ENCODE data around the gene KLF13. TPM values are rescaled to one million over a fixed set of nuclear protein-coding genes. Genes with fewer than 3 reads are reported as not detected.

KLF13 gene
- total RNA-seq, 1 experiment from 2014 or later: 78.6 TPM

GRCh38 chr15:31369727-31370126, 43.1 kb downstream of the KLF13 start:
- Histone ChIP-seq H3K9me3 (ENCODE audit: control insufficient read depth, insufficient read depth, low read depth, low read length) (no peaks in the 10 kb centered on the region), H3K27ac (ENCODE audit: low read length) (no peak overlapping the region), H3K36me3 (ENCODE audit: control insufficient read depth, insufficient read depth, low read length) (no peaks in the 10 kb centered on the region), H3K4me1 (ENCODE audit: control insufficient read depth, insufficient read depth, low read length) (no peaks in the 10 kb centered on the region), H3K27me3 (ENCODE audit: control insufficient read depth, insufficient read depth, low read length) (no peaks in the 10 kb centered on the region), H3K4me3 (ENCODE audit: low read depth in 2 of 2, low read length in 2 of 2) (no peak overlapping the region)
- CTCF ChIA-PET: no interaction called here
- no TSS peak for BruUV-seq (replicated peaks)
- DNase-seq (ENCODE audit: low read depth, low spot score) (no peak), ATAC-seq (no peak)
- intact Hi-C loops (cut with micrococcal nuclease; ENCODE audit: unreplicated experiment) (no loop called here), in situ Hi-C loops (cut with HindIII; ENCODE audit: low pct_unique_long_range_greater_than_20kb, low sequenced_read_pairs) (no loop called here)
- TF ChIP-seq TCF7L2 (IDR thresholded peaks at IDR 0.05; ENCODE audit: low read depth, low read length): no peak
- TF ChIP-seq CTCF (IDR thresholded peaks at IDR 0.05): no peak
- TF ChIP-seq SIN3A (IDR thresholded peaks at IDR 0.05; ENCODE audit: borderline replicate concordance, insufficient read depth, low read depth, low read length): no peak
- POLR2A ChIA-PET: interaction anchor here (0.6 kb wide), 1 partner anchor 902 kb away, joined by 3 read pairs; no protein-coding TSS in a partner anchor

GRCh38 chr15:31371520-31372240, 45.0 kb downstream of the KLF13 start:
- no peaks in the 10 kb centered on the region for H3K27me3 ChIP-seq (ENCODE audit: control insufficient read depth, insufficient read depth, low read length)
- intact Hi-C loops (cut with micrococcal nuclease; ENCODE audit: unreplicated experiment) (no loop called here), in situ Hi-C loops (cut with HindIII; ENCODE audit: low pct_unique_long_range_greater_than_20kb, low sequenced_read_pairs) (no loop called here)
- DNase-seq (ENCODE audit: low read depth, low spot score) (no peak), ATAC-seq (no peak)
- no peak overlapping the region for H3K4me3 ChIP-seq (ENCODE audit: low read depth in 2 of 2, low read length in 2 of 2)
- ChIA-PET POLR2A (interaction anchor here (0.5 kb wide), 1 partner anchor 51 kb away, joined by 3 read pairs; no protein-coding TSS in a partner anchor), CTCF (no interaction called here)
- TF ChIP-seq CTCF (IDR thresholded peaks at IDR 0.05): no peak
- no peak for TF ChIP-seq REST (IDR thresholded peaks at IDR 0.05; ENCODE audit: insufficient read depth in 1 of 2, low read depth in 2 of 2, low read length in 1 of 2)
- TF ChIP-seq POLR2AphosphoS5 (IDR thresholded peaks at IDR 0.05; ENCODE audit: low read depth, low read length): no peak
- no peak for TF ChIP-seq TCF7L2 (IDR thresholded peaks at IDR 0.05; ENCODE audit: low read depth, low read length)
- TF ChIP-seq SIN3A (IDR thresholded peaks at IDR 0.05; ENCODE audit: borderline replicate concordance, insufficient read depth, low read depth, low read length): no peak
- BruUV-seq (replicated peaks): no TSS peak
- H3K4me1 ChIP-seq (ENCODE audit: control insufficient read depth, insufficient read depth, low read length): no peaks in the 10 kb centered on the region
- no peaks in the 10 kb centered on the region for H3K9me3 ChIP-seq (ENCODE audit: control insufficient read depth, insufficient read depth, low read depth, low read length)
- no peaks in the 10 kb centered on the region for H3K36me3 ChIP-seq (ENCODE audit: control insufficient read depth, insufficient read depth, low read length)
- H3K27ac ChIP-seq (ENCODE audit: low read length): no peak overlapping the region
